ENCODE data around the gene SPATA21.
"Not testable (repeated sequence)": the region's sequence is repeated elsewhere in the genome, so short reads cannot be mapped to it uniquely, and the experiment has no call there.

Gene SPATA21

DNA sequence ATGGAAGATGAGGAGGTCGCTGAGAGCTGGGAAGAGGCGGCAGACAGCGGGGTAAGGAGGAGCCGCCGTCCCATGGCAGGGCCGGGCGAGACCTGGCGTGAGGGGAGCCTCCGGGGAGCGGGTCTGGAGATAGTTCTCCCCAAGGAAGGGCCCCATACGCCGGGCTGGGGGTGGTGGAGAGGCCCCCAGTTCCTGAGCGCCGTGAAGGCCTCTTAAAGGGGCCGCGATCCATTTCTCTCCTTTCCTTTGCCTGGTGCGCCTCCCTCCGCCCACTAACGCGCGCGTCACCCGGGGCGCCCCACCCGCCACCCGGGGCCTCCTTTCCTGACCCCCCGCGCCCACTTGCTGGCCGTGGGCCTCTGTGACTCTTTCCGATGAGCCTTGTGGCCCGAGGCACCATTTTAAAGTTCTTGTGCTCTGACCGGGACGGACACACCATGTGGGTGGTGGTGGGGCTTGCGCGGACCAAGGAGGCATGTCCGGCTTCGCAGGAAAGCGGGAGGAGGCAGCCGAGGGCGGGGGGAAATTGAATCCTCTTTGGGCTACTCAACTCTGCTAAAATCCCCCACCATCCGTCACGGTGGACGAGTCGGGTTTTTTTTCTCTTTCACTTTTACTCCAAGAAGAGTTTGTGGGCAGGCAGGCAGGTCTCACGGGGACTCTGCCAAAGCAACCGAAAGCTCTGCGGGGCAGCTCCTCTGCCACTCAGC lies 69.8 kb downstream of the SPATA21 start:
- peak overlapping the region; percentile 70 for H2AFZ ChIP-seq (ENCODE audit: low read depth, low read length)
- no peaks in the 10 kb centered on the region for H3K27me3 ChIP-seq (ENCODE audit: insufficient read depth, low read length, poor library complexity)
- TF ChIP-seq EZH2 (IDR thresholded peaks at IDR 0.05; ENCODE audit: borderline replicate concordance, low read depth, low read length, severe bottlenecking): no peak
- TF ChIP-seq CTCF (IDR thresholded peaks at IDR 0.05; ENCODE audit: borderline replicate concordance, extremely low read depth, low read length, poor library complexity, severe bottlenecking): peak; percentile 30
- peak overlapping the region; percentile 90 for H3K27ac ChIP-seq (ENCODE audit: low read length)
- H3K4me2 ChIP-seq (ENCODE audit: insufficient read depth, low read length): peak overlapping the region; percentile 72
- H4K20me1 ChIP-seq (ENCODE audit: insufficient read depth, low read length): peaks cover 44% of the 10 kb centered on the region
- ATAC-seq (ENCODE audit: insufficient read depth, low read depth) (peak; percentile 72), DNase-seq (peak; percentile 78)
- H3K4me1 ChIP-seq (ENCODE audit: insufficient read depth, low read length): peaks cover 28% of the 10 kb centered on the region
- H3K4me3 ChIP-seq (ENCODE audit: low read depth in 1 of 2, low read length in 2 of 2): peak overlapping the region; percentile 72 to 84
- H3K9ac ChIP-seq (ENCODE audit: low read depth, low read length): peak overlapping the region; percentile 87
- H3K36me3 ChIP-seq (ENCODE audit: insufficient read depth, low read length): peaks cover 6% of the 10 kb centered on the region; the same call in 1 of the 2 replicates
- no peaks in the 10 kb centered on the region for H3K9me3 ChIP-seq (ENCODE audit: insufficient read depth, low read length, severe bottlenecking)
- H3K79me2 ChIP-seq (ENCODE audit: insufficient read depth, low read length): peaks cover 52% of the 10 kb centered on the region

- Histone ChIP-seq H3K9ac (ENCODE audit: low read depth, low read length) (peak within 1 kb of the TSS; percentile 87), H3K36me3 (ENCODE audit: insufficient read depth, low read length) (peaks cover 6% of the 10 kb centered on the region; the same call in 1 of the 2 replicates), H3K9me3 (ENCODE audit: insufficient read depth, low read length, severe bottlenecking) (no peaks in the 10 kb centered on the region), H3K4me2 (ENCODE audit: insufficient read depth, low read length) (peak within 1 kb of the TSS; percentile 72), H2AFZ (ENCODE audit: low read depth, low read length) (peak within 1 kb of the TSS; percentile 88), H3K79me2 (ENCODE audit: insufficient read depth, low read length) (peaks cover 46% of the 10 kb centered on the region), H3K4me3 (ENCODE audit: low read depth in 1 of 2, low read length in 2 of 2) (peak within 1 kb of the TSS; percentile 72 to 84), H3K4me1 (ENCODE audit: insufficient read depth, low read length) (peaks cover 28% of the 10 kb centered on the region), H3K27me3 (ENCODE audit: insufficient read depth, low read length, poor library complexity) (no peaks in the 10 kb centered on the region), H4K20me1 (ENCODE audit: insufficient read depth, low read length) (peaks cover 37% of the 10 kb centered on the region), H3K27ac (ENCODE audit: low read length) (peak within 1 kb of the TSS; percentile 90)
- no peak for TF ChIP-seq CTCF (IDR thresholded peaks at IDR 0.05; ENCODE audit: borderline replicate concordance, extremely low read depth, low read length, poor library complexity, severe bottlenecking)
- no peak for TF ChIP-seq EZH2 (IDR thresholded peaks at IDR 0.05; ENCODE audit: borderline replicate concordance, low read depth, low read length, severe bottlenecking)
- ATAC-seq (ENCODE audit: insufficient read depth, low read depth) (peak; percentile 92), DNase-seq (peak; percentile 98)
These were observed 70.4 kb downstream of the SPATA21 start, which contains the start of gene SZRD1 for GRCh38 chr1:16366722-16367257. Gene SZRD1, plus strand, starts transcription at chr1:16367242. Its CDS starts 16 bp downstream, at chr1:16367258.

DNA sequence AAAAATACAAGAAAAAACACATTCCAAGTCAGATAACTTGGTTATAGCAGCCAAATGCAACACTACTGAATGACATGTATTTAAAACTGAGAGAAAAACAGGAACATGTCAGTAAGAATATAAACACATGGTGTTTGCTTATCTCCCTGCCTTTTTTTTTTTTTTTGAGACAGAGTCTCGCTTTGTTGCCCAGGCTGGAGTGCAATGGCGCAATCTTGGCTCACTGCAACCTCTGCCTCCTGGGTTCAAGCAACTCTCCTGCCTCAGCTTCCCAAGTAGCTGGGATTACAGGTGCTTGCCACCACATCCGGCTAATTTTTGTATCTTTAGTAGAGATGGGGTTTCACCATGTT lies 72.1 kb downstream of the SPATA21 start:
- not testable (repeated sequence) for H3K9me3 ChIP-seq (ENCODE audit: insufficient read depth, low read length, severe bottlenecking); H2AFZ ChIP-seq (ENCODE audit: low read depth, low read length); H3K27me3 ChIP-seq (ENCODE audit: insufficient read depth, low read length, poor library complexity); H3K4me3 ChIP-seq (ENCODE audit: low read depth in 1 of 2, low read length in 2 of 2); DNase-seq; H3K36me3 ChIP-seq (ENCODE audit: insufficient read depth, low read length); H3K9ac ChIP-seq (ENCODE audit: low read depth, low read length); ATAC-seq (ENCODE audit: insufficient read depth, low read depth); H3K4me2 ChIP-seq (ENCODE audit: insufficient read depth, low read length); H3K27ac ChIP-seq (ENCODE audit: low read length)
- peaks cover 31% of the 10 kb centered on the region for H3K79me2 ChIP-seq (ENCODE audit: insufficient read depth, low read length)
- H3K4me1 ChIP-seq (ENCODE audit: insufficient read depth, low read length): peaks cover 28% of the 10 kb centered on the region
- H4K20me1 ChIP-seq (ENCODE audit: insufficient read depth, low read length): peaks cover 25% of the 10 kb centered on the region

DNA sequence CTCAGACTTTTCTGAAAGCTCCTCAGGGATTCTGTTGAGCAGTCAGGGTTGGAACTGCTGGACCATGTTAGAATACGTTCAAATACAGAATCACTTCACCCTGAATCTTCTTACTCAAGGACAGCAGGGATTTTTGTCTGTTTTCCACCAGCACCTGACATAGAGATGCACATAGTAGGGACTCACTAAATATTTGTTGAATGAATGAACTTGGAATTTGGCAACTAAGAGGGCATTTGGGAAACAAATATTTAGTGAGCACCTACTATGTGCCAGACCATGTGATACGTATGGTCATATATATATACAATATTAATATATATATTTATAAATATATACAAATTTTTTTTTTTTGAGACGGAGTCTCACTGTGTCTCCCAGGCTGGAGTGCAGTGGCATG lies 80.4 kb downstream of the SPATA21 start:
- TF ChIP-seq EZH2 (IDR thresholded peaks at IDR 0.05; ENCODE audit: borderline replicate concordance, low read depth, low read length, severe bottlenecking): no peak
- TF ChIP-seq CTCF (IDR thresholded peaks at IDR 0.05; ENCODE audit: borderline replicate concordance, extremely low read depth, low read length, poor library complexity, severe bottlenecking): no peak
- ATAC-seq (ENCODE audit: insufficient read depth, low read depth): no peak
- Histone ChIP-seq H3K36me3 (ENCODE audit: insufficient read depth, low read length) (peaks cover 3% of the 10 kb centered on the region; the same call in 1 of the 2 replicates), H2AFZ (ENCODE audit: low read depth, low read length) (no peak overlapping the region), H3K9ac (ENCODE audit: low read depth, low read length) (no peak overlapping the region), H3K27me3 (ENCODE audit: insufficient read depth, low read length, poor library complexity) (no peaks in the 10 kb centered on the region), H3K9me3 (ENCODE audit: insufficient read depth, low read length, severe bottlenecking) (no peaks in the 10 kb centered on the region), H4K20me1 (ENCODE audit: insufficient read depth, low read length) (no peaks in the 10 kb centered on the region), H3K4me3 (ENCODE audit: low read depth in 1 of 2, low read length in 2 of 2) (no peak overlapping the region), H3K4me1 (ENCODE audit: insufficient read depth, low read length) (peaks cover 13% of the 10 kb centered on the region), H3K79me2 (ENCODE audit: insufficient read depth, low read length) (peaks cover 12% of the 10 kb centered on the region), H3K27ac (ENCODE audit: low read length) (no peak overlapping the region), H3K4me2 (ENCODE audit: insufficient read depth, low read length) (no peak overlapping the region)
- no peak for DNase-seq

Measured in DND-41 (cell line).